Measurements from ENCODE around the gene GRIPAP1.
A peak's percentile ranks its signal among the peaks of the same experiment; 100 is the strongest.

Gene GRIPAP1

DNA sequence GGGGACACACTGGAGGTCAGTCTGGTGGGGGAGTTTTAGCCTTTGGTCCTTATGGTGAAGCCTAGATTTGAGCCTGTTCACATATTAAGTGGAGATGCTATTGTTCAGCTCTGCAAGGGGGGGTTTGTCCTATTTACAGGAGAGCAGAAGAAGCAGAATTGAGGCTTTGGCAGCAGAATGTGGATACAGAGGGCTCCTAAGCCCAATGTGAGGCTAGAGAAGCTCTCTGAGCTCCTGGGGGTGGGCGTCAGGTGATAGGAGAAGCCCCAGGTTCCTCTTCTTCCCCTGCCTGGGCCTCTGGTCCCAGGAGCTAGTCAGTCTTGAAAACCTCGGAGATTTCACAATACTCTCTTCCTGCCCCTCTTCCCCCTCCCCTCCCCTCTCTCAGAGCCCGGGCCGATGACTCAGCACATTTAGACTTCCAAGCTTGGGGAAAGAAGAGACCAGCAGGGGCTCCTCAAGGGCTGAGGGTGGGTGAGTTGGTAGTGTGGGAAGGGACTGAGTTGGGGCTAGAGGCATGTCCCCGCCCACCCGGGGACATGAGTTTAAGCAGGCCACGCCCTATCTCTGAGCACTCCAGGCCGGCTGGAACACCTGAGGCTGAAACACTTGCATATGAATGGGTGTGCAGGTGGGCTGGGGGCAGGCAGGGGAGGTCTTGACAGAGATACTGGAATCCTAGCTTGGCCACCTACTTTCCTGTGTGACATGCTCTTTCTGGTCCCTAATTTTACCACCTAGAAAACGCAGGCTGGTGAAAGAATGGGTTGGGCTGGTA is 37.7 kb upstream of the GRIPAP1 start:
- peak overlapping the region; percentile 19 for H3K27ac ChIP-seq
- TF ChIP-seq ZFX (IDR thresholded peaks at IDR 0.05): no peak
- TF ChIP-seq, protein P1, sequence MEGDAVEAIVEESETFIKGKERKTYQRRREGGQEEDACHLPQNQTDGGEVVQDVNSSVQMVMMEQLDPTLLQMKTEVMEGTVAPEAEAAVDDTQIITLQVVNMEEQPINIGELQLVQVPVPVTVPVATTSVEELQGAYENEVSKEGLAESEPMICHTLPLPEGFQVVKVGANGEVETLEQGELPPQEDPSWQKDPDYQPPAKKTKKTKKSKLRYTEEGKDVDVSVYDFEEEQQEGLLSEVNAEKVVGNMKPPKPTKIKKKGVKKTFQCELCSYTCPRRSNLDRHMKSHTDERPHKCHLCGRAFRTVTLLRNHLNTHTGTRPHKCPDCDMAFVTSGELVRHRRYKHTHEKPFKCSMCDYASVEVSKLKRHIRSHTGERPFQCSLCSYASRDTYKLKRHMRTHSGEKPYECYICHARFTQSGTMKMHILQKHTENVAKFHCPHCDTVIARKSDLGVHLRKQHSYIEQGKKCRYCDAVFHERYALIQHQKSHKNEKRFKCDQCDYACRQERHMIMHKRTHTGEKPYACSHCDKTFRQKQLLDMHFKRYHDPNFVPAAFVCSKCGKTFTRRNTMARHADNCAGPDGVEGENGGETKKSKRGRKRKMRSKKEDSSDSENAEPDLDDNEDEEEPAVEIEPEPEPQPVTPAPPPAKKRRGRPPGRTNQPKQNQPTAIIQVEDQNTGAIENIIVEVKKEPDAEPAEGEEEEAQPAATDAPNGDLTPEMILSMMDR (conservative IDR thresholded peaks at IDR 0.05): no peak

DNA sequence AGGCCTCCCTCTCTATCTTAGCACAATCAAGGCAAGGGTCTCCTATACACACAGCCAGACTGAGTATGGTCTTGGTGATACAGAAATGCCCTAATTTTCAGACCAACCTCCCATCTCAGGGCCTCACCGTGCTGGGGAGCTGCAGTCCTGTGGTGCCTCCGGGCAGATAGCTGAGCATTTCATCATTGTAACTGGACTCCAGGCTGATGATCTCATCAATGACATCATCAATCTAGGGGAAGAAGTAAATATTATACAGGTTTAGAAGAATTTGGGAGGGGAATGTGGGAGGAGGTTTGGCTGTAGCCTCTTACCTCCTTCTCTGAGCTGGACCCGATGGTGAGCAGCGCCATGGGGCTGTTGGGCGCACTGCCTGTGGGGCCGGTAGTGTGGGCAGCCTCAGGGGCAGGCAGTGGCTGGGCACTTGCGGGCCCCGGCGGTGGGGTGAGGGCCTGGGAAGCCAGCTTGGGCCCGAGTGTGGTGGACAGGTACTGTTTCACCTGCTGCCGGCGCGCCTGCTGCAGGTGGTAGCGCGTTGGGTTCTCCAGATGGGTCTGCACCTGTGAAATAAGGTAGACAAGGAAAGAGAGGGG is 35.9 kb upstream of the GRIPAP1 start:
- no peak overlapping the region for H3K27ac ChIP-seq

DNA sequence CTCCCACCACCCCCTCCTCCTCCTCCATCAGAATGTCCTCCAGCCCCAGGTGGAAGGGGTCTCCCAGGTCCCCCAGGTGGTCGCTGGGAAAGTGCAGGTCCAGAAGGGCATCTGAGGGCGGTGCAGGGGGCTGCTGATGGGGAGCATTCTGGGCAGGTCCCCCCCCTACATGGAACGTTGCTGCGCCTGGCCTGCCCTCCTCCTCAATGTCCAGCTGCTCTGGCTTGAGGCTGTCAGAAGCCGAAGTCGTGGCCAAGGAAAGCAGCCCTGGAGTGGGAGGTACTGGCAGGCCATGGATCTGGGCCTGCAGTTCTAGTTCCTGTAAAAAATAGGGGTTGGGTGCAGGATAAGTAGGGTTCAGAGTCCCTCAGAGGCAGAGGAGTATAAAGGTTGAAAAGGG is 28.2 kb upstream of the GRIPAP1 start:
- no peak overlapping the region for H3K27ac ChIP-seq
- TF ChIP-seq, protein P1 (conservative IDR thresholded peaks at IDR 0.05): no peak
- no peak for TF ChIP-seq ZFX (IDR thresholded peaks at IDR 0.05)

More for the DNA sequence above, 35.9 kb upstream of the GRIPAP1 start:
- TF ChIP-seq ZFX (IDR thresholded peaks at IDR 0.05): no peak
- TF ChIP-seq, protein P1 (conservative IDR thresholded peaks at IDR 0.05): no peak

DNA sequence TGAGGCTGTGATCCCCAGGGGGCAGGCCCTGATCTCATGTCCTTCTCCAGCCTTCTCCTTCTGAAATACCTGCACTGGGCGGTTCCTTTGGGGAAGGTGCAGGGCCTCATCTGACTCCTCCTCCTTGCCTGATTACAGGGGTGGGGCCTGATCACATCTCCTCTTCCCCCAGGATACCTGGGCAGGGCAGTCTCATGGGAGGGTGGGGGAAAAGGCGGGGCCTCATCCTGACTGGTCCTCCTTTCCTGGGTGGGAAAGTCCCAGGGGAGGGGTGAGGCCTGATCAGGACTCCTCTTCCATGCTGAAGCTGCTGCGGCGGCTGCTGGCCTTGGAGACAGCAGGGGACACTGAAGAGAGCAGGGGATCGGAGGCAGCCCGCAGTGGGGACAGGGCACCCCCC is 27.8 kb upstream of the GRIPAP1 start:
- H3K27ac ChIP-seq: no peak overlapping the region
- TF ChIP-seq, protein P1 (conservative IDR thresholded peaks at IDR 0.05): no peak
- TF ChIP-seq ZFX (IDR thresholded peaks at IDR 0.05): no peak

DNA sequence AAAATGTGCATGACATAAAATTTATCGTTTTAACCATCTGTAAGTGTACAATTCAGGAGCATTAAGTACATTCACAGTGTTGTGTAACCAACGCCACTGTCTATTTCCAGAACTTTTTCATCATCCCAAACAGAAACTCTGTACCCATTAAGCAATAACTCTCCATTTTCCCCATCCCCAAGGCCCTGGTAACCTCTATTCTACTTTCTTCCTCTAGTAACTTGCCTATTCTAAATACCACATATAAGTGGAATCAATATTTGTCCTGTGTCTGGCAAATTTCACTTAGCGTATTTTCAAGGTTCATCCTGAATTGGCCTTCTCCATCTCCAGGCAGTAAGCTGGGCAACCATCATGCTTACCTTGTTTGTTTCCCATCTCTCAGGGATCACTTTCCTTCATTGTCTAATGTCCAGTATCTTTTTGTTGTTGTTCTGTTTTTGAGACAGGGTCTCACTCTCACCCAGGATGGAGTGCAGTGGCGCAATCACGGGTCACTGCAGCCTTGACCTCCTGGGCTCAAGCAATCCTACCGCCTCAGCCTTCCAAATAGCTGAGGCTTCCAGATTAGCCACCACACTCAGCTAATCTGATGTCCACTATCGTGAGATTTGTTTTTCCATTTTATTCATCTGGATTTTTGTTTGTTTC is 17.7 kb upstream of the GRIPAP1 start:
- TF ChIP-seq, protein P1 (conservative IDR thresholded peaks at IDR 0.05): no peak
- no peak for TF ChIP-seq ZFX (IDR thresholded peaks at IDR 0.05)

DNA sequence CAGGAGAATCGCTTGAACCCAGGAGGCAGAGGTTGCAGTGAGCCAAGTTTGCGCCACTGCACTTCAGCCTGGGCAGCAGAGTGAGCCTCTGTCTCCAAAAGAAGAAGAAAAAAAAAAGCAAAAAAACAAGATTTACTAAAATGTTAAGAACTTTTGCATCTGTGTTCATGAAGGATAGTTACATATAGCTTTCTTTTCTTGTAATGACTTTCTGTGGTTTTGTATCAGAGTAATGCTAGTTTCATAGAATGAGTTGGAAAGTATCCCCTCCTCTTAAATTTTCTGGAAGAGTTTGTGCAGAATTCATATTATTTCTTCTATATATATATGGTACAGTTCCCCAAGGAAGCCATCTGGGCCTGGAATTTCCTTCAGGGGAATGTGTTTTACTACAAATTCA is 17.0 kb upstream of the GRIPAP1 start:
- TF ChIP-seq, protein P1 (conservative IDR thresholded peaks at IDR 0.05): no peak
- TF ChIP-seq ZFX (IDR thresholded peaks at IDR 0.05): no peak

More for the DNA sequence above, 17.7 kb upstream of the GRIPAP1 start:
- no peak overlapping the region for H3K27ac ChIP-seq

DNA sequence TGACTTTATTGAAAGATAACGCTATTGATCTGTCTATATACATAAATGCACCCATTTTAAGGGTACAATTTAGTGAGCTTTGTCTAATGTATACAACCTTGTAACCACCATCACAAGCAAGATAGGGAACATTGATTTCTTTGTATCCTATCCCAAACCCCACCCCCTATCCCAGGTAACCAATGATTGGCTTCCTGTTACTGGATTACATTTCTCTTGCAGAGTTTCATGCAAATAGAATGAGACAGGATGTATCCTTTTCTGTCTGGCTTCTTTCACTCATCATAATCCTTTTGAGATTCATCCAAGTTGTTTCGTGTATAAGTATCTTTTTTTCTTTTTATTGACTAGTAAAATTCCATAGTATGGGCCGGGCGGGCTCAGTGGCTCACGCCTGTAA is 1.6 kb upstream of the GRIPAP1 start:
- no peak for TF ChIP-seq ZFX (IDR thresholded peaks at IDR 0.05)
- TF ChIP-seq, protein P1 (conservative IDR thresholded peaks at IDR 0.05): no peak
- peak overlapping the region; percentile 86 for H3K27ac ChIP-seq

More for the DNA sequence above, 17.0 kb upstream of the GRIPAP1 start:
- H3K27ac ChIP-seq: no peak overlapping the region

Data from C4-2B (cell line).